C4-2B (cell line): Measurements from ENCODE around the gene R3HDM2.
A peak's percentile ranks its signal among the peaks of the same experiment; 100 is the strongest.

Source experiments
- H3K27ac ChIP-seq: fragments of 450-650 bp; 2 replicates; pipeline ENCODE4 v1.5.1; 2017
- CTCF ChIP-seq: fragments of 450-650 bp; conservative IDR thresholded peaks from 2 replicates; pipeline ENCODE4 v1.5.1; 2017; ENCODE audit warnings: mild to moderate bottlenecking
- ZFX ChIP-seq: fragments of 450-650 bp; IDR thresholded peaks from 2 replicates; pipeline ENCODE4 v1.6.1; 2017

R3HDM2 gene

GRCh38 chr12:57231276-57232021 is 199.4 kb downstream of the R3HDM2 start:
- TF ChIP-seq CTCF (no peak), ZFX (no peak)
- peak overlapping the region; percentile 89 for H3K27ac ChIP-seq

GRCh38 chr12:57230381-57231155 is 200.3 kb downstream of the R3HDM2 start:
- peak overlapping the region; percentile 89 for H3K27ac ChIP-seq
- TF ChIP-seq CTCF (no peak), ZFX (no peak)

GRCh38 chr12:57229634-57230380 is 201.0 kb downstream of the R3HDM2 start, which contains the start of gene SHMT2:
Gene SHMT2, plus strand, starts transcription at chr12:57229711. Its CDS starts 68 bp downstream, at chr12:57229779.
- peak within 1 kb of the TSS; percentile 89 for H3K27ac ChIP-seq
- TF ChIP-seq ZFX (peak; percentile 76; the same call in 1 of the 2 replicates), CTCF (no peak)

- TF ChIP-seq ZFX (no peak), CTCF (no peak)
- H3K27ac ChIP-seq = peak overlapping the region; percentile 89
These were observed 201.7 kb downstream of the R3HDM2 start for GRCh38 chr12:57229046-57229633.

GRCh38 chr12:57227315-57228115 is 203.3 kb downstream of the R3HDM2 start:
- TF ChIP-seq ZFX (no peak), CTCF (no peak)
- no peak overlapping the region for H3K27ac ChIP-seq

GRCh38 chr12:57226588-57227314 is 204.1 kb downstream of the R3HDM2 start:
- no peak overlapping the region for H3K27ac ChIP-seq
- TF ChIP-seq CTCF = no peak
- no peak for TF ChIP-seq ZFX
